Measurements from ENCODE around the gene STEAP1B.

Gene STEAP1B

DNA sequence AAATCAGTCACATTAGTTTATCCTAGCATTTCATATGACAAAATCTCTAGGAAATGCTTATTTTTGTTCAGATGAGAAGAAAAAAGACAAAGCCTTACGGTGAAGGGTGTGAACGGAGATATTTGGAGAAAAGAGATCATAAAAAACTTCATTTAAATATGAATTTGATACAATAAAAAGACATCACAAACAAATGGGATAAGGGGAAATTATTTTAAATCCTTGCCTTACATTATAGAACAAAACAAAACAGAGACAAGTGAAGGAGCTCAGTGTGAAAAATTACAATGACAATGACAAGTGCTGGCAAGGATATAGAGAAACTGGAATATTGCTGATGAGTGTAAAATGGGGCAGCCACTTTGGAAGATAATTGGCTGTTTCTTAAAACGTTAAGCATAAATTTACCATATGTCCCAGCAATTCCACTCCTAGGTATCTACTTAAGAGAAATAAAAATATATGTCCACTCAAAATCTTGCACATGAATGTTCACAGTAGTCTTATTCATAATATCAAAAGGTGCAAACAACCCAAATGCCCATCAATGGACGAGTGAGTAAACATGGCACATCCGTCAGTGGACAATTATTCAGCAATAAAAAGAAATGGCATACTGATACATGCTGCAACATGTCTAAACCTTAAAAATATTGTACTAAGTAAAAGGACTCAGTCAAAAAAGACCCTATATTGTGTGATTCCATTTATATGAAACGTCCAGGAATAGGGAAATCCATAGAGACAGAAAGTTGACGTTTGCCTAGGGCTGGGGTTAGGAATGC is 77.0 kb downstream of the STEAP1B start:
- Histone ChIP-seq H3K9me3 (ENCODE audit: control insufficient read depth, low read depth, low read length) (no peaks in the 10 kb centered on the region), H3K9ac (ENCODE audit: low read length) (no peak overlapping the region), H3K4me3 (ENCODE audit: low read length) (no peak overlapping the region), H3K27me3 (ENCODE audit: control insufficient read depth, insufficient read depth, low read length) (no peaks in the 10 kb centered on the region), H3K36me3 (ENCODE audit: control insufficient read depth, low read depth, low read length) (no peaks in the 10 kb centered on the region), H3K4me1 (ENCODE audit: control insufficient read depth, low read depth, low read length) (peaks cover 8% of the 10 kb centered on the region), H3K27ac (ENCODE audit: low read length) (no peak overlapping the region)

DNA sequence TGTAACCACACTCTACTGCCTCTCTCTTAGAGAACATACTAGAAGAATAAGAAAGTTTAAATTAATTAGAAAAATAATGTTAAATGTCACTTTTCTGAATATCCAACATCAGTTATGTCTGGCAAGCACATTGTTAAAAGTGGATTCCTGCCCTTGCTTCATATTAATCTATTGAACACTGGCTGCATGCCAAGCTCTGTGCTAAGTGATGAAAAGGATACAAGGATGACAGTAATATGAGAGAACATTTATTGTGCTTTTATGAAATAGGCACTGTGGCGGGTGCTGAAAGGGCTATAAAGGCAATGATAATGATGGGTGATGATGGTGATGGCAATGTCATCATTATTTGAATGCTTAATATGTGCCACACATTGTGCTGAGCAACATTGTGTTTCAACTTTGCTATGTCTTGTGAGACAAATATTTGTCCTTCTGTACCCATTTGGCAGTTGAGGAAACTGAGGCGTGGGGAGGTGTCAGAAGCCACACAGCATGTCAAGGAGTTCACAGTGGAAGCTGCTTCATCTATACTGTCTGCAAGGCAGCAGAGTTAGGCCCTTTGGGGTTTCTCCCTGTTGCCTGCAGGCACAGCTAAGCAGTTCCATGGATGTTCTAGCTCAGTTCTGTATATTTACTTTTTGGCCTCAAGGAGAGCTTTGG is 78.9 kb downstream of the STEAP1B start:
- H3K27me3 ChIP-seq (ENCODE audit: control insufficient read depth, insufficient read depth, low read length), result no peaks in the 10 kb centered on the region
- H3K4me1 ChIP-seq (ENCODE audit: control insufficient read depth, low read depth, low read length), result peaks cover 8% of the 10 kb centered on the region
- H3K9ac ChIP-seq (ENCODE audit: low read length), result no peak overlapping the region
- no peak overlapping the region for H3K4me3 ChIP-seq (ENCODE audit: low read length)
- H3K9me3 ChIP-seq (ENCODE audit: control insufficient read depth, low read depth, low read length), result no peaks in the 10 kb centered on the region
- no peaks in the 10 kb centered on the region for H3K36me3 ChIP-seq (ENCODE audit: control insufficient read depth, low read depth, low read length)
- H3K27ac ChIP-seq (ENCODE audit: low read length), result no peak overlapping the region

DNA sequence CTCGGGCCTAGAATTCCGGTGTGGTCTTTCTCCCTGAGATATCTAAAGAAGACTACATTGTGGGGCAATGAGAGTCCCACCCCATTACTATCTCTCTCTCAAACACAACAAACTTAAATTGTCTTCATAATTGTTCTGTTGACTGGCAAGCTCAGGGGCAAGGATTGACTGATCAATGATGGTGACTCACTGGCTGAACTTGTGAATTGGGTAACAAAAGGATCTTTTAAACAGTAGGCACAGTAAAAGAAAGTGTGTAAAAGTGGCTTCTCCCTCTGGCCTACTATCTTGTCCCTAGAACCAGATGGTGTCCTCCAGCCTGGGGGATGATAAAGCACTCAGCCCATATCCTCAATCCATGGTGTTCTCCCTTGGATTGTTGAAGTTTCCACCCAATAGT is 80.0 kb downstream of the STEAP1B start:
- H3K4me1 ChIP-seq (ENCODE audit: control insufficient read depth, low read depth, low read length), result peaks cover 8% of the 10 kb centered on the region
- H3K36me3 ChIP-seq (ENCODE audit: control insufficient read depth, low read depth, low read length), result no peaks in the 10 kb centered on the region
- H3K9me3 ChIP-seq (ENCODE audit: control insufficient read depth, low read depth, low read length), result no peaks in the 10 kb centered on the region
- no peaks in the 10 kb centered on the region for H3K27me3 ChIP-seq (ENCODE audit: control insufficient read depth, insufficient read depth, low read length)
- no peak overlapping the region for H3K4me3 ChIP-seq (ENCODE audit: low read length)
- no peak overlapping the region for H3K27ac ChIP-seq (ENCODE audit: low read length)
- no peak overlapping the region for H3K9ac ChIP-seq (ENCODE audit: low read length)

DNA sequence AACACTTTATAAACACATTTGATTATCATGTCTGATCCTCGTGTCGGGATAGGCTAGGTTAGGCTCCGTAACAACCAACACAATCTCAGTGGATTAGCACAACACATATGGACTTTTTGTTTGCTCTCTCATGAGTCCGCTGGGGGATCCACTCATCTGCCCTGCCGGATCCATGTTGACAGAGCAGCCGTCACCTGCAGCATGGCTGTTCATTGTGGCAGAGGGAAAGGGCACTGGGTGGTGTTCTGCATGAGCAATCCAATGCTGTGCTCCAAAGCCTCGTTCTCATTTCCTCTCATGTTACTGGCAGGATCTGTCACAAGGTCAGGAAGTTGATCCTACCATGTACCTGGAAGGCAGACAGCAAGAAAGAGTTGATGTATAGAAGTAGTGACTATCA is 80.5 kb downstream of the STEAP1B start:
- no peak overlapping the region for H3K4me3 ChIP-seq (ENCODE audit: low read length)
- no peaks in the 10 kb centered on the region for H3K9me3 ChIP-seq (ENCODE audit: control insufficient read depth, low read depth, low read length)
- H3K36me3 ChIP-seq (ENCODE audit: control insufficient read depth, low read depth, low read length), result no peaks in the 10 kb centered on the region
- no peak overlapping the region for H3K27ac ChIP-seq (ENCODE audit: low read length)
- H3K4me1 ChIP-seq (ENCODE audit: control insufficient read depth, low read depth, low read length), result peaks cover 8% of the 10 kb centered on the region
- no peaks in the 10 kb centered on the region for H3K27me3 ChIP-seq (ENCODE audit: control insufficient read depth, insufficient read depth, low read length)
- H3K9ac ChIP-seq (ENCODE audit: low read length), result no peak overlapping the region

DNA sequence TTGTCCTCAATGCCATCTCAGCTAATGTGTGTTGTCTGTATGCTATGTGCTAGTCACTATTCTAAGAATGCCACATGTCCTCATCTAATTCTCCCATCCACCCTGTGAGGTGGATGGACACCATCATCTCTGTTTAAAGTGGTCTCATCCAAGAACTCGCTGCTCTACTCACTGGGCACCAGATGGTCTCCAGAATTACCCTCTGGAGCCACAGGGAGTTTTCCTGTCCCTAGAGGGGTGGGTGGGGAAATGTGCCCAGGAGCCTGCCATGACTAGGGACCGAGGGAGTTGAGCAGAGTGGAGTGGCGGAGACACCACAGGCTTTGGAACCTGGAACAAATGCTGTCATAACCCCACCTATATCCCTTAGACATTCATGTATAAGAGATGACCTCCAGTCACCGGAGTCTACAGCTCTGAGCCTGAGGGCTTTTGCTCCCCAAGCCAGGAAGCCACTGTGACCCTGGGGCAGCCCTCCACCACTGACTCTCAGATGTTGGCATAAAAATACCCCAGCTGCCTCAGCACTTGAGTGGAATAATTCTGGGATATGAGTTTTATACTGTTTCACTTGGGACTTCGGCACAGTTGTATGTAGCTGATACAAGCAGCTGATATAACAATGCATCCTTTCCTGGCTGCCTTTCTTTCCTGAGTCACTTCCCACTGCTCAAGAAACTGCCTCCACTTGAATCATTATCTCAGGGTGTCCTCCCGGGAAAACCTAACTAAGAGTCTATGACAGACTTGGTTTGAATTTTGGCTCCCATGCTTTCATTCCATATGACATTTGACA is 81.5 kb downstream of the STEAP1B start:
- Histone ChIP-seq H3K4me1 (ENCODE audit: control insufficient read depth, low read depth, low read length) (peaks cover 8% of the 10 kb centered on the region), H3K4me3 (ENCODE audit: low read length) (no peak overlapping the region), H3K27me3 (ENCODE audit: control insufficient read depth, insufficient read depth, low read length) (no peaks in the 10 kb centered on the region), H3K27ac (ENCODE audit: low read length) (no peak overlapping the region), H3K9me3 (ENCODE audit: control insufficient read depth, low read depth, low read length) (no peaks in the 10 kb centered on the region), H3K9ac (ENCODE audit: low read length) (no peak overlapping the region), H3K36me3 (ENCODE audit: control insufficient read depth, low read depth, low read length) (no peaks in the 10 kb centered on the region)

DNA sequence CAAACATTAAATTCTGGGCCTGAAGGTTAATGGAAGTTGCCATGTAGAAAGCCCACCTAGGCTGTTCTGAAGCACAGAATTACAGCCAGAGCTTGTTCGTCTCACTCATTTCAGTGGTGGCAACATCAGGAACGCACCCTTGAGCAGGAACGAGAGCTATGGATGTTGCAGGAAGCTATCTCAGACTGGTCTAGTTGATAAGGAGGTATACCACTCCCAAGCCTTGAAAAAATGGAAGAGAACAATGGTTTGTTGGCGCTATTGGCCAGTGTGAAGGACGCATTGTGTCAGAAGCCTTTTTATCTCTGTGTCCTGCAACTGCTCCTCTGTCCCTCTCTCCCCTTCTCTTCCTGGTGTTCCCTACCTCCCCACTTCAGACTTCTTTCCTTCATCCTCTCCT is 82.1 kb downstream of the STEAP1B start:
- Histone ChIP-seq H3K9me3 (ENCODE audit: control insufficient read depth, low read depth, low read length) (no peaks in the 10 kb centered on the region), H3K27me3 (ENCODE audit: control insufficient read depth, insufficient read depth, low read length) (no peaks in the 10 kb centered on the region), H3K4me1 (ENCODE audit: control insufficient read depth, low read depth, low read length) (peaks cover 2% of the 10 kb centered on the region), H3K9ac (ENCODE audit: low read length) (no peak overlapping the region), H3K4me3 (ENCODE audit: low read length) (no peak overlapping the region), H3K27ac (ENCODE audit: low read length) (no peak overlapping the region), H3K36me3 (ENCODE audit: control insufficient read depth, low read depth, low read length) (no peaks in the 10 kb centered on the region)

DNA sequence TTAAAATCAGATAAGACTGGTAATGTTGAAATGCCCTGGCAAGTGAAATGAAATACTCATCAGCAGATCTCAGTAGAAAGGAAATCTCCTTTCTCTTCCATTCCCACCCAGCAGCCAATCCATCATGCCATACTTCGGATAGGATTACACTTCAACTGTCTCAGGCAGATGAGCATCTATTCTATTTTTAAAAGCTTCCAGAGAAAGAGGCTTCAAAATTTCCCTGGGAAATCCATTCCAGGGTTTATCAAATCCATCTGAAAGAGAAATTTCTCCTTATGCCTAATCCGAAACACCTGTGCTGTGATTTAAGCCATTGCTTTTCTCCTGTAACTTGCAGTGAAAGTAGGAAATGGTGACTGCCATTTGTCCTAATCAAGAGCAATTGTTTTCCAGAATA is 82.6 kb downstream of the STEAP1B start:
- no peaks in the 10 kb centered on the region for H3K36me3 ChIP-seq (ENCODE audit: control insufficient read depth, low read depth, low read length)
- H3K27ac ChIP-seq (ENCODE audit: low read length), result no peak overlapping the region
- H3K4me3 ChIP-seq (ENCODE audit: low read length), result no peak overlapping the region
- H3K9me3 ChIP-seq (ENCODE audit: control insufficient read depth, low read depth, low read length), result no peaks in the 10 kb centered on the region
- H3K9ac ChIP-seq (ENCODE audit: low read length), result no peak overlapping the region
- no peaks in the 10 kb centered on the region for H3K27me3 ChIP-seq (ENCODE audit: control insufficient read depth, insufficient read depth, low read length)
- no peaks in the 10 kb centered on the region for H3K4me1 ChIP-seq (ENCODE audit: control insufficient read depth, low read depth, low read length)

DNA sequence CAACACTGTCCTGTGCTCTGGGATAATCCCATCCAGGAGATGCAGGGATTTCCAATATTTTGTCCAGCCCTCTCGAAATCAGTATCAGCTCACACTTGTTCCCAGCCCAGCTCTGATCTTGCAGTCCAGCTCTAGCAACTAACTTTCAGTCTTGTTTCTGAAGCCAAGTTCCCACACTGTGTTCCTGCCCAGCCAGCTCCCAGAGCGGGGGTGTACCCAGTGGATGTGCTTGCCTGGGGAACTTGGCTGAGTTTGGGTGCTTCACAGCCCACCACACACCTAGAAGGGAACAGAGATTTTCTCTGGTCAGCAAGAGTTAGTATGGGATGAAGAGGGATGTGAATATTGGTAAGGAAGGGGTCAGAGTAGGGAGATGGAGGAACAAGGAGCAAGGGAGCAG is 85.6 kb downstream of the STEAP1B start:
- H3K36me3 ChIP-seq (ENCODE audit: control insufficient read depth, low read depth, low read length), result no peaks in the 10 kb centered on the region
- H3K9ac ChIP-seq (ENCODE audit: low read length), result no peak overlapping the region
- no peaks in the 10 kb centered on the region for H3K27me3 ChIP-seq (ENCODE audit: control insufficient read depth, insufficient read depth, low read length)
- no peak overlapping the region for H3K4me3 ChIP-seq (ENCODE audit: low read length)
- peaks cover 3% of the 10 kb centered on the region for H3K4me1 ChIP-seq (ENCODE audit: control insufficient read depth, low read depth, low read length)
- H3K9me3 ChIP-seq (ENCODE audit: control insufficient read depth, low read depth, low read length), result no peaks in the 10 kb centered on the region
- H3K27ac ChIP-seq (ENCODE audit: low read length), result no peak overlapping the region

DNA sequence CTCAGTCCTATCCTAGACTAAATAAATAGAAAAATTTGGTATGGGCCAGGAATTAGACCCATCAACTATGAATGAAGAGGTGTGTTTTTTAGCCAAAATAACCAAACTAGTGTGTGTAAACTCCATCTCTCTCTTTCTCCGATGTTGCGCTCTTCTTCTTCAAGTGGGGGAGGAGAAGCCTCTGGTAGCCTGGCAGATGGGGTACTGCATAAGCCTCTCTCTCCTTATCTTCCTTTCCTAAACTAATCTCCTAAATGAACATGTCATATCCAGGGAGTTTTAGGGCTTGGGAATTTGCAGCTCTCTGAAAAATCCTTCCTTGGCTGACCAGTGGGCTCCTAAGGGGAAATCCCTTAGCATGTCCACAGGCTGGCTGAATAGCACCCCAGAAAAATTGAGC is 86.8 kb downstream of the STEAP1B start:
- Histone ChIP-seq H3K27ac (ENCODE audit: low read length) (no peak overlapping the region), H3K9ac (ENCODE audit: low read length) (no peak overlapping the region), H3K4me3 (ENCODE audit: low read length) (no peak overlapping the region), H3K27me3 (ENCODE audit: control insufficient read depth, insufficient read depth, low read length) (no peaks in the 10 kb centered on the region), H3K36me3 (ENCODE audit: control insufficient read depth, low read depth, low read length) (no peaks in the 10 kb centered on the region), H3K4me1 (ENCODE audit: control insufficient read depth, low read depth, low read length) (peaks cover 3% of the 10 kb centered on the region), H3K9me3 (ENCODE audit: control insufficient read depth, low read depth, low read length) (no peaks in the 10 kb centered on the region)

DNA sequence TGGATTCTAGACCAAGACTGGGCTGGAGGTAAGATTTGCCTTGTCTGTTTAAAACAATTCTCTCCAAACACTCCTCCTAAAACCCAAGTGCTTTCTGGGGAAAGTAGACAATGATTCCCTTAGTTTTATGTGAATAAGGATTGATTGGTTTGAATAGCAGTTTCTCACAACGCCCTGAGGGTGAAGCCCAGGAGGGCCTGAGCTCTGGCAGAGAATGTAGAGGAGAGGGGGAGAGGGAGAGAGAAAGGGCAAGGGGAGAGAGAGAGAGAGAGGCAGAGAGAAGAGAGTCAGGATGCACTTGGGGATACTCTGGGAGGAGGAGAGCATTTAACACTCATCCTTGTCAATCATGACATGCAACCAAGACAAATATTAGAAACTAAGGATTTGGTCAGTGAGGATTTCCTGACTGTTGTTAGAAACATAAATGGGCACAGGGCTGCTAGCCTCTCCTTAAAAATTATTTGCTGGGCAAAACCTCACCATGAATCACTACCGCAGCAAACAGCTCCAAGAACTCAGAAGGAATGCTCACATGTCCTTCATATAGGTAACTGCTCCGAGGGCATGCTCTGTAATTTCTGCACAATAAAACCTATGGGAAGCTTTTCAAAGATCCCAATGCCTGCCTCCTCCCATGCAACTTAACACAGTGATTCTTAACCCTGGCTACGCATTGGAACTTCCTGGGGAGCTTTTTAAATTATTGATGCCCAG is 87.9 kb downstream of the STEAP1B start:
- Histone ChIP-seq H3K36me3 (ENCODE audit: control insufficient read depth, low read depth, low read length) (no peaks in the 10 kb centered on the region), H3K9ac (ENCODE audit: low read length) (no peak overlapping the region), H3K4me1 (ENCODE audit: control insufficient read depth, low read depth, low read length) (peaks cover 3% of the 10 kb centered on the region), H3K27me3 (ENCODE audit: control insufficient read depth, insufficient read depth, low read length) (no peaks in the 10 kb centered on the region), H3K27ac (ENCODE audit: low read length) (no peak overlapping the region), H3K9me3 (ENCODE audit: control insufficient read depth, low read depth, low read length) (no peaks in the 10 kb centered on the region), H3K4me3 (ENCODE audit: low read length) (no peak overlapping the region)

DNA sequence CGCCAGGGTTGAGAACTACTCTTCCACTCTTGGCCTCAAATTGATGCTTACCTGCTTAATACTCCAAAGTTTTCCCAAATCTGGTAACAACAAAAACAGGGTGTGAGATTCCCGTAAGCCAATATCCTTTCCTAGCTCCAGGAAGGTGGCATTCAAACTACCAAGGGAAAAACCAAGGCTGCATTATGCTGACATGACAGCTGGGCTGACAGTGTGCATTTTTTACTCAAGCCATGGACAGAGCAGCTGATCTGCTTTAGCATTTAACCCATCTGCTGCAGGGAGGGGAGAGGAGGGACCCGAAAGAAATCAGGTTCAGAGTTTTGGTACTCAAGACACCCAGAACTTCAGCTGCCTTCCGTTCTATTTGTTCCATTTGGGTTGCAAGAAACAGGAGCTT is 93.3 kb downstream of the STEAP1B start:
- Histone ChIP-seq H3K4me1 (ENCODE audit: control insufficient read depth, low read depth, low read length) (peaks cover 2% of the 10 kb centered on the region), H3K27me3 (ENCODE audit: control insufficient read depth, insufficient read depth, low read length) (no peaks in the 10 kb centered on the region), H3K9me3 (ENCODE audit: control insufficient read depth, low read depth, low read length) (no peaks in the 10 kb centered on the region), H3K9ac (ENCODE audit: low read length) (no peak overlapping the region), H3K4me3 (ENCODE audit: low read length) (no peak overlapping the region), H3K27ac (ENCODE audit: low read length) (no peak overlapping the region), H3K36me3 (ENCODE audit: control insufficient read depth, low read depth, low read length) (no peaks in the 10 kb centered on the region)

Measured in iPS-18a (cell line).